ENCODE results near the gene SLC10A2.

The SLC10A2 gene

DNA sequence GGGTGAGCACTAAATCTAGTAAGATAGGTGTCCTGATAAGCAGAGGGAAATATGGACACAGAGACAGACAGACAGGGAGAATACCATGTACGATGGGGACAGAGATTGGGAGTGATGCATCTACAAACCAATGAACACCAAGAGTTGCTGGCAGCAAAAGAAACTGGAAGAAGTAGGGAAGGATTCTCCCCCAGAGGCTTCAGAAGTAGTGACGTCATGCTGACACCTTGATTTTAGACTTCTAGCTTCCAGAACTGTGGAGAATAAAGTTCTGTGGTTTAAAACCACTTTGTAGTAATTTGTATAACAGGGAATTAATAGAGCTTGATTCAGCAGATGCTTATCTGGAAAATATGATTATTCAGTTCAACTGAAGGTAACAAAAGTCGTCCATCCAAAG, 66.1 kb downstream of the SLC10A2 start:
- Histone ChIP-seq H3K9me3 (ENCODE audit: control insufficient read depth in 5 of 5, low read length in 5 of 5) (peaks cover 0 to 3% (median 0%) of the 10 kb centered on the region in 5 donors), H3K4me3 (ENCODE audit: low read depth in 1 of 5, low read length in 5 of 5) (no peak overlapping the region), H3K9ac (ENCODE audit: low read length in 5 of 5) (no peak overlapping the region), H3K27me3 (ENCODE audit: control insufficient read depth in 5 of 5, insufficient read depth in 4 of 5, low read length in 5 of 5) (no peaks in the 10 kb centered on the region), H3K4me1 (ENCODE audit: control insufficient read depth in 5 of 5, insufficient read depth in 5 of 5, low read length in 5 of 5) (no peaks in the 10 kb centered on the region), H3K27ac (ENCODE audit: low read depth, low read length) (no peak overlapping the region), H3K36me3 (ENCODE audit: control insufficient read depth in 5 of 5, insufficient read depth in 5 of 5, low read length in 5 of 5) (no peaks in the 10 kb centered on the region)

DNA sequence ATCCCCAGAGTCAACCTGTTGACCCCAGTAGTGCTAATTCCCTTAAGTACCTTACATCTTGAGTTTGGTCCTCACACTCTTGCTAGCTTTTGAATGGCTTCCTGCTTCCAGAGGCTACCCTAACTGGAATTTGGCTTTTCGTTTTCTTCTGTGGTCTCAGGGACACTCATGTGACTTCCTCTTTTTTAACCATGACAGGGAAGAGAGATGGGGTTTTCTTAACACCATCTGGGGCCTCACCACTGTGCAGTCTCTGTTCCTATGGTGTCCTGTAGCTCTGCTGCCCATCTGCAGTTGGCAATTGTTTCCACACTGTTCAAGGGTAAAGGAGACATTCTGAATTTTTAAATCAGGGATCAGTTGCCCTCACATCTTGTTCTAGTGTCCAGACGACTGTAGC, 66.7 kb downstream of the SLC10A2 start:
- H3K9ac ChIP-seq (ENCODE audit: low read length in 5 of 5) = no peak overlapping the region
- peaks cover 0 to 4% (median 0%) of the 10 kb centered on the region in 5 donors for H3K9me3 ChIP-seq (ENCODE audit: control insufficient read depth in 5 of 5, low read length in 5 of 5)
- no peak overlapping the region for H3K4me3 ChIP-seq (ENCODE audit: low read depth in 1 of 5, low read length in 5 of 5)
- no peaks in the 10 kb centered on the region for H3K36me3 ChIP-seq (ENCODE audit: control insufficient read depth in 5 of 5, insufficient read depth in 5 of 5, low read length in 5 of 5)
- H3K27me3 ChIP-seq (ENCODE audit: control insufficient read depth in 5 of 5, insufficient read depth in 4 of 5, low read length in 5 of 5) = no peaks in the 10 kb centered on the region
- no peaks in the 10 kb centered on the region for H3K4me1 ChIP-seq (ENCODE audit: control insufficient read depth in 5 of 5, insufficient read depth in 5 of 5, low read length in 5 of 5)
- H3K27ac ChIP-seq (ENCODE audit: low read depth, low read length) = no peak overlapping the region

Data from subcutaneous abdominal adipose tissue (tissue), 5 donors.